MM.1S (cell line): Measurements from ENCODE around the gene STK10.

Experiments used
- DNase-seq: peaks from one replicate; pipeline ENCODE4 v3.0.0-alpha.2; 2015
- H2AFZ ChIP-seq: fragments of 300-600 bp; sonication (generic); 2 replicates; pipeline ENCODE4 v1.6.0; 2016; ENCODE audit warnings: antibody characterized with exemption, low read length
- H3F3A ChIP-seq: fragments of 300-600 bp; sonication (generic); 2 replicates; pipeline ENCODE4 v1.6.1; 2016; ENCODE audit warnings: mild to moderate bottlenecking, antibody characterized with exemption, low read length, moderate library complexity, mixed read lengths; ENCODE audit not compliant: insufficient read depth
- H3K27ac ChIP-seq: fragments of 300-600 bp; sonication (generic); 2 replicates; pipeline ENCODE4 v1.5.1; 2016; ENCODE audit warnings: mild to moderate bottlenecking, low read length
- H3K27me3 ChIP-seq: fragments of 300-600 bp; sonication (generic); replicated peaks from 2 replicates; pipeline ENCODE4 v1.6.0; 2016; ENCODE audit warnings: low read length; ENCODE audit not compliant: insufficient read depth
- H3K36me3 ChIP-seq: fragments of 300-600 bp; sonication (generic); replicated peaks from 2 replicates; pipeline ENCODE4 v1.6.1; 2016; ENCODE audit warnings: mild to moderate bottlenecking, low read length, mixed read lengths; ENCODE audit not compliant: insufficient read depth
- H3K4me1 ChIP-seq: fragments of 300-600 bp; sonication (generic); 2 replicates; pipeline ENCODE4 v1.6.1; 2016; ENCODE audit warnings: low read length, mixed read lengths
- H3K4me2 ChIP-seq: fragments of 300-600 bp; sonication (generic); 2 replicates; pipeline ENCODE4 v1.6.0; 2016; ENCODE audit warnings: low read depth, low read length
- H3K4me3 ChIP-seq: fragments of 300-600 bp; sonication (generic); 2 replicates; pipeline ENCODE4 v1.5.1; 2016; ENCODE audit warnings: low read length, mixed read lengths
- H3K79me2 ChIP-seq: fragments of 300-600 bp; sonication (generic); 2 replicates; pipeline ENCODE4 v1.6.1; 2016; ENCODE audit warnings: mixed run types, low read length, mixed read lengths
- H3K9ac ChIP-seq: fragments of 300-600 bp; sonication (generic); 2 replicates; pipeline ENCODE4 v1.6.1; 2016; ENCODE audit warnings: low read length, mixed read lengths
- H3K9me2 ChIP-seq: fragments of 300-600 bp; sonication (generic); replicated peaks from 2 replicates; pipeline ENCODE4 v1.6.1; 2016; ENCODE audit warnings: mild to moderate bottlenecking, low read length, mixed read lengths; ENCODE audit not compliant: insufficient read depth
- H3K9me3 ChIP-seq: fragments of 300-600 bp; sonication (generic); replicated peaks from 2 replicates; pipeline ENCODE4 v1.6.1; 2016; ENCODE audit warnings: mild to moderate bottlenecking, low read length, mixed read lengths; ENCODE audit not compliant: insufficient read depth
- H4K20me1 ChIP-seq: fragments of 300-600 bp; sonication (generic); 2 replicates; pipeline ENCODE4 v1.6.1; 2016; ENCODE audit warnings: mild to moderate bottlenecking, low read length, moderate library complexity, mixed read lengths; ENCODE audit not compliant: insufficient read depth
- CTCF ChIP-seq: fragments of 300-600 bp; sonication (generic); IDR thresholded peaks from 2 replicates; pipeline ENCODE4 v1.5.1; 2016; ENCODE audit warnings: antibody characterized with exemption, low read length, mixed read lengths
- EZH2 ChIP-seq: fragments of 300-600 bp; sonication (generic); optimal IDR thresholded peaks from 2 replicates; pipeline ENCODE3; 2017; ENCODE audit warnings: low read depth, mild to moderate bottlenecking, antibody characterized with exemption, low read length, mixed read lengths
- EZH2phosphoT487 ChIP-seq: fragments of 300-600 bp; sonication (generic); IDR thresholded peaks from 2 replicates; pipeline ENCODE4 v1.6.1; 2018; ENCODE audit warnings: antibody characterized with exemption, low read length

STK10 gene

GRCh38 chr5:172188033-172188892 is at the start of gene STK10:
STK10 (minus strand) TSS chr5:172188224; CDS start chr5:172188042, 182 bp downstream.
- H3K27ac ChIP-seq: peak within 1 kb of the TSS; percentile 96; the same call in 1 of the 2 replicates
- H3K9me2 ChIP-seq: no peaks in the 10 kb centered on the region
- peak within 1 kb of the TSS; percentile 95 for H3K4me2 ChIP-seq
- TF ChIP-seq EZH2phosphoT487: no peak
- TF ChIP-seq CTCF: peak; percentile 89
- H3F3A ChIP-seq: peaks cover 40% of the 10 kb centered on the region
- DNase-seq: peak; percentile 90
- no peaks in the 10 kb centered on the region for H3K27me3 ChIP-seq
- peak within 1 kb of the TSS; percentile 91 for H2AFZ ChIP-seq
- H3K79me2 ChIP-seq: peaks cover 46% of the 10 kb centered on the region
- peak within 1 kb of the TSS; percentile 95 for H3K4me3 ChIP-seq
- H3K36me3 ChIP-seq: no peaks in the 10 kb centered on the region
- H3K4me1 ChIP-seq: peaks cover 17% of the 10 kb centered on the region
- peak within 1 kb of the TSS; percentile 78 for H3K9ac ChIP-seq
- no peaks in the 10 kb centered on the region for H3K9me3 ChIP-seq
- no peaks in the 10 kb centered on the region for H4K20me1 ChIP-seq

GRCh38 chr5:172235827-172236736 is 48.1 kb upstream of the STK10 start:
- DNase-seq: no peak
- Histone ChIP-seq H3K9me2 (no peaks in the 10 kb centered on the region), H3K27ac (no peak overlapping the region; the same call in 1 of the 2 replicates), H3K36me3 (no peaks in the 10 kb centered on the region), H3K4me2 (0 out of 2 replicates have a peak overlapping the region, but pooled peaks have one; percentile 33), H3K4me3 (no peak overlapping the region), H3K27me3 (no peaks in the 10 kb centered on the region), H3K79me2 (no peaks in the 10 kb centered on the region), H3F3A (peaks cover 3% of the 10 kb centered on the region; the same call in 1 of the 2 replicates), H2AFZ (no peak overlapping the region), H3K9me3 (no peaks in the 10 kb centered on the region), H3K9ac (no peak overlapping the region), H4K20me1 (no peaks in the 10 kb centered on the region), H3K4me1 (peaks cover 17% of the 10 kb centered on the region)
- TF ChIP-seq EZH2phosphoT487 (no peak), EZH2 (no peak), CTCF (no peak)

DNA sequence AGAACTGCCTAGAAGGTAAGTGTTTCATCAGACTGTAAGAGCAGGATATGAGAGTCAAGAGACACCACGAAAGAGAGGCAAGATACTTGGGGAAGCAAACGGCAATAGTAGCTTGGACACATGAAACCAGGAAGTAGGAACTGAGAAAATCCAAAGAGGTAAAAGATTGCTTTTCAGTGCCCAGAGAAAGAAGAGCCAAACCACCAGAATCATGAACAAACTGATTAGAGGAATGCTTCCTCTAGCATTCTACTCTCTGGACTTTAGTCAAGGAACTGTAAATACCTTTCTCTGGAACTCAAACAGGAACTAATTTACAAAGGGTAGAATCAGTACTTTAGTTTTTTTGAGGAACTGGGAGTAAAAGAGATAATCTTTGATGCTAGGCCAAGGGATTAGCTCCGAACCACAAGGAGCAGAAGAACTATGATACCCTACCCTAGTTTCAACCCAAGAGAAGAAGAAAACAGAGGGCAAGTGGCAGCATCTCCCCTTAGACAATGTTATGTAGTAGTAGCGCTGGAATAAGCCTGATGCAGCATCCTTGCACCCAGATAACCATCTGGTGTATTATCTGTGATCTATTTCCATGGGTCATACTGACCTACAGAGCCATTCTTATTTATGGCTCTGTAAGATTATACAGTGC is 47.2 kb upstream of the STK10 start:
- no peaks in the 10 kb centered on the region for H4K20me1 ChIP-seq
- H2AFZ ChIP-seq: no peak overlapping the region
- peaks cover 17% of the 10 kb centered on the region for H3K4me1 ChIP-seq
- H3K79me2 ChIP-seq: no peaks in the 10 kb centered on the region
- DNase-seq: peak; percentile 9
- no peaks in the 10 kb centered on the region for H3K36me3 ChIP-seq
- no peak overlapping the region for H3K9ac ChIP-seq
- peak overlapping the region; percentile 12; the same call in 1 of the 2 replicates for H3K27ac ChIP-seq
- H3F3A ChIP-seq: peaks cover 3% of the 10 kb centered on the region; the same call in 1 of the 2 replicates
- TF ChIP-seq EZH2phosphoT487 (no peak), CTCF (no peak), EZH2 (no peak)
- H3K4me3 ChIP-seq: no peak overlapping the region
- H3K27me3 ChIP-seq: no peaks in the 10 kb centered on the region
- H3K9me3 ChIP-seq: no peaks in the 10 kb centered on the region
- peak overlapping the region; percentile 33; the same call in 1 of the 2 replicates for H3K4me2 ChIP-seq
- no peaks in the 10 kb centered on the region for H3K9me2 ChIP-seq
